ENCODE data around the gene TMEM52.

DNA sequence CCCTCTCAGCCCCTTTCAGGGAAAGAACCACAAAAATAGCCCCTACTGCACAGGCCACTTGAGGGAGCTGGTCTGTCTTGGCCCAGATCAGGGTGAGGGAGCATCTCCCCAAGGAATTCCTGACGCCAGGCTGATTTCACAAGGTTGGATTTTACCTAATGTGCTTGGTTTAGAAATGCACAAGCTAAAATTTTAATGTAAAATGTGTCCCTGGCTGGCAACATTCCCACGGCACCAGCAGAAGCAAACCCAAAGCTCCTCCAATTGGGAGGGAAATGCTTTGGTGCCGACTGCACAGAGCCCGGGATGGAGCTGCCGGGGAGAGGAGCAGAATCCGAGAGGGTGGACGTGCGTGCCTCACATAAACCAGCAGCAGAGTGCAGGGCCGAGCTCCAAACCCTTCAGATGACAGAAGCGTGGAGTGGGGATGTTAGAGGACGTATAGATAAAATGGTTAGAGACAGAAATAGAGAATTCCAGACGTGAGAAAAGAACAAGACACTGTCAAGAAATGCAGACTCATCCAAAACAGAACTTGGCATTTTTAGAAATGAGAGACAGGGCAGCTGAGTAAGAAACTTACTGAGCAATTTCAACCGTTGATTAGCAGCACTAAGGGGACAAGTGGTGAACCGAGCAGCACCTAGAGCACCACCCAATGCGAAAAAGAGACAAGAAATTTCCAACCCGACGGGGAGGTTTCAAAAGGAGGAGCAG lies 41.6 kb upstream of the TMEM52 start:
- TF ChIP-seq, protein P1, sequence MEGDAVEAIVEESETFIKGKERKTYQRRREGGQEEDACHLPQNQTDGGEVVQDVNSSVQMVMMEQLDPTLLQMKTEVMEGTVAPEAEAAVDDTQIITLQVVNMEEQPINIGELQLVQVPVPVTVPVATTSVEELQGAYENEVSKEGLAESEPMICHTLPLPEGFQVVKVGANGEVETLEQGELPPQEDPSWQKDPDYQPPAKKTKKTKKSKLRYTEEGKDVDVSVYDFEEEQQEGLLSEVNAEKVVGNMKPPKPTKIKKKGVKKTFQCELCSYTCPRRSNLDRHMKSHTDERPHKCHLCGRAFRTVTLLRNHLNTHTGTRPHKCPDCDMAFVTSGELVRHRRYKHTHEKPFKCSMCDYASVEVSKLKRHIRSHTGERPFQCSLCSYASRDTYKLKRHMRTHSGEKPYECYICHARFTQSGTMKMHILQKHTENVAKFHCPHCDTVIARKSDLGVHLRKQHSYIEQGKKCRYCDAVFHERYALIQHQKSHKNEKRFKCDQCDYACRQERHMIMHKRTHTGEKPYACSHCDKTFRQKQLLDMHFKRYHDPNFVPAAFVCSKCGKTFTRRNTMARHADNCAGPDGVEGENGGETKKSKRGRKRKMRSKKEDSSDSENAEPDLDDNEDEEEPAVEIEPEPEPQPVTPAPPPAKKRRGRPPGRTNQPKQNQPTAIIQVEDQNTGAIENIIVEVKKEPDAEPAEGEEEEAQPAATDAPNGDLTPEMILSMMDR (IDR thresholded peaks at IDR 0.05) = no peak
- TF ChIP-seq POLR2A (IDR thresholded peaks at IDR 0.05) = no peak
